GM12878 (cell line): ENCODE results near the gene NPAS3. TPM values are rescaled to one million over a fixed set of nuclear protein-coding genes. Genes with fewer than 3 reads are reported as not detected.

Experiments used
- ATAC-seq: fragments of 200-7000 bp; cut with Tn5 transposase; 3 replicates; pipeline ENCODE4 v1.9.1; 2020; ENCODE audit warnings: mild to moderate bottlenecking, moderate library complexity
- BruUV-seq: library from RNA; stranded (reverse); fragments of 400-500 nt; replicated peaks from 2 replicates; lab custom pipeline; 2021; lab: Mats Ljungman, UMichigan
- CTCF ChIA-PET: fragments of 300-600 bp; sonication (Branson Sonifier 250); formaldehyde crosslinking; extraction: SDS; loops from one replicate; lab custom pipeline; 2021; ENCODE audit warnings: inconsistent platforms; lab: Yijun Ruan, JAX
- POLR2A ChIA-PET: fragments of 350-600 bp; formaldehyde crosslinking; extraction: SDS; loops from one replicate; lab custom pipeline; 2021; ENCODE audit warnings: inconsistent platforms; lab: Charles Lee
- RAD21 ChIA-PET: fragments of 300-600 bp; sonication (Branson Sonifier 250); formaldehyde crosslinking; loops from one replicate; lab custom pipeline; 2023; ENCODE audit warnings: antibody characterized with exemption; ENCODE audit not compliant: unreplicated experiment; lab: Charles Lee
- SMC1A ChIA-PET: fragments of 300-600 bp; sonication (Branson Sonifier 250); formaldehyde crosslinking; loops from one replicate; lab custom pipeline; 2023; ENCODE audit not compliant: unreplicated experiment, uncharacterized antibody; lab: Charles Lee
- DNase-seq: peaks from one replicate; pipeline ENCODE4 v3.0.0-alpha.2; 2011; ENCODE audit warnings: low read depth, low spot score
- FAIRE-seq: peaks from 3 replicates; lab custom pipeline; 2011; peaks lifted over from hg19 to GRCh38; lab: Jason Lieb, UNC
- H2AFZ ChIP-seq: 2 replicates; pipeline ENCODE4 v1.6.0; 2011; ENCODE audit warnings: low read depth, low read length, control low read depth; ENCODE audit not compliant: control insufficient read depth
- H3K27ac ChIP-seq: 2 replicates; pipeline ENCODE4 v1.5.1; 2011; ENCODE audit warnings: control low read depth; ENCODE audit not compliant: control insufficient read depth, insufficient read depth
- H3K27me3 ChIP-seq, 2 experiments: replicated peaks in 1 of 2; 2 replicates each; pipeline versions ENCODE4 v1.6.0 to v1.6.1; 2011; ENCODE audit warnings: low read length in 1 of 2; ENCODE audit not compliant: control insufficient read depth in 2 of 2, insufficient read depth in 2 of 2
- H3K36me3 ChIP-seq, 2 experiments: 2 replicates each; pipeline ENCODE4 v1.5.1; 2011; ENCODE audit warnings: low read length in 1 of 2; ENCODE audit not compliant: control insufficient read depth in 2 of 2, insufficient read depth in 2 of 2
- H3K4me1 ChIP-seq: 2 replicates; pipeline ENCODE4 v1.6.1; 2011; ENCODE audit warnings: mild to moderate bottlenecking, low read length, moderate library complexity, mixed read lengths; ENCODE audit not compliant: control insufficient read depth, insufficient read depth
- H3K4me2 ChIP-seq: 2 replicates; pipeline ENCODE4 v1.6.0; 2011; ENCODE audit warnings: control low read depth; ENCODE audit not compliant: control insufficient read depth, insufficient read depth
- H3K4me3 ChIP-seq: fragments of 200-600 bp; sonication (generic); 2 replicates; pipeline ENCODE4 v1.5.1; 2016
- H3K79me2 ChIP-seq: 2 replicates; pipeline ENCODE4 v1.6.0; 2011; ENCODE audit warnings: low read length; ENCODE audit not compliant: control insufficient read depth, insufficient read depth
- H3K9ac ChIP-seq: 2 replicates; pipeline ENCODE4 v1.8.0; 2011; ENCODE audit warnings: low read length, control low read depth, mixed read lengths; ENCODE audit not compliant: control insufficient read depth, insufficient read depth
- H3K9me3 ChIP-seq: replicated peaks from 3 replicates; pipeline ENCODE4 v1.5.1; 2011; ENCODE audit warnings: mild to moderate bottlenecking, low read length; ENCODE audit not compliant: control insufficient read depth, insufficient read depth
- H4K20me1 ChIP-seq: 2 replicates; pipeline ENCODE4 v1.6.0; 2011; ENCODE audit not compliant: control insufficient read depth, insufficient read depth
- WGBS: methylation state at CpG from one replicate; pipeline ENCODE4 v1.1.6; 2016; ENCODE audit warnings: low lambda C conversion rate; ENCODE audit not compliant: insufficient replicate concordance, insufficient coverage; ENCODE audit errors: missing lambda C conversion rate; 5-methylcytosine and 5-hydroxymethylcytosine counted together
- in situ Hi-C: fragments of 300-500 bp; cut with MboI; formaldehyde crosslinking; loops from 9 replicates; pipeline ENCODE4 v1.14.3; 2018; ENCODE audit warnings: mixed read lengths
- intact Hi-C: fragments of 100-400 bp; cut with micrococcal nuclease; formaldehyde crosslinking; loops from one replicate; pipeline ENCODE4 v1.14.2; 2022; ENCODE audit not compliant: unreplicated experiment
- polyA plus RNA-seq, 11 experiments: library from polyadenylated mRNA; depleted of rRNA in 4 of 11; unstranded in 6 of 11; stranded (reverse) in 5 of 11; fragments of >200 nt; fragmentation: Nextera tagmentation in 4 of 11; fragmentation: Illumina TruSeq in 1 of 11; extraction: Ambion mirVana in 4 of 11; extraction: Trizol in 1 of 11; gene quantifications; 1 replicate in 1 of 11; 2 replicates in 10 of 11; pipeline versions ENCODE4 v1.2.1 to v1.2.3, GENCODE V29; 2011 to 2016; ENCODE audit warnings: inconsistent platforms in 2 of 11, missing spikeins in 2 of 11, low read depth in 1 of 11
- total RNA-seq, 4 experiments: library from RNA; depleted of rRNA in 3 of 4; stranded (reverse); fragments of >200 nt in 3 of 4; fragmentation: Illumina TruSeq in 1 of 4; extraction: Trizol in 1 of 4; gene quantifications; 2 replicates each; pipeline versions ENCODE4 v1.2.1 to v1.2.3, GENCODE V29; 2013 to 2021
- TF ChIP-seq, protein P1 (sequence below): fragments of 450-650 bp; IDR thresholded peaks from 2 replicates; pipeline ENCODE4 v1.6.1; 2017; ENCODE audit warnings: mild to moderate bottlenecking, moderate library complexity
- TF ChIP-seq, protein P2 (sequence below): fragments of 450-650 bp; IDR thresholded peaks from 2 replicates; pipeline ENCODE4 v1.6.1; 2017; ENCODE audit warnings: borderline replicate concordance

The NPAS3 gene
- total and polyA plus RNA-seq, 10 of the 15 experiments (the other 5 are each of a cell fraction or from before 2014, with no cell fraction given): under 0.01 to 2.7 (median 0.03) TPM; not detected in 6

DNA sequence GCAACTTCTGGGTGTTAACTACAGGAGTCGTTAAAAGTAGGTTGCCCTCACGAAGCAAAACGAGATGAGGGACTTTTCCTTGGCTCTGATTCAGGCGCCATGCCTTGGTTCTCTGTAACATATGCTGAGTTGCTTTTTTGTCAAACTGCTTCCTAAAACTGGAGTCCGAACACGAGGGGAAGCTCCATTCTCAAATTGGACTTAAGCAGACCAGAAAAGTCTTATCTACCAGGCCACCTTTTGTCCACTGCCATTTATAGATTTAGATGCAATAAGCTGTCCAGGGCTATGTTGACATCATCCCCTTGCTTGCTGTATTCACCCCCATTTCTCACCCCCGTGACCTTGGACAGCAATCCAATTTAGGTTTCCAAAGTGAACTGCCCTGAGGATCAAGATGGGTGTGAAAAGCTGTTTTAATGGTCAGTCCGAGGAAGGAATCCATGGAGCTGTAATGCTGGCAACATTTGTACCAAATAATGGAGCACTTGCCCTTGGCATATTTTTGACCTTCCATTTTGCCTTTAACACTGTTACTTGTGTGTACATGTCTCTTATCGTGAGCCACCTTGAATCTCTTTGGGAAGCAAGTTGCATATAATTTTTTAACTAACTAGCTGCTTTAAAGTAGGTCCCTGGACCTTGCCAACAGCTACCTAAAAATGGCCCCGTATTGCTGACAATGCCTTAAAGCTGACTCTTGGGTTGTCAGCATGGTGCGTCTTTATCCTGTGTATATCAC, 714.1 kb downstream of the NPAS3 start:
- intact Hi-C loops: no loop called here
- ChIA-PET SMC1A (interaction anchor here (0.6 to 6.6 kb wide), 40 partner anchors 8 to 272 kb away, joined by 3 to 96 read pairs (median 4); no protein-coding TSS in a partner anchor), POLR2A (interaction anchor here (0.6 to 2.0 kb wide), 9 partner anchors 9 to 122 kb away, joined by 3 to 13 read pairs (median 4); no protein-coding TSS in a partner anchor), RAD21 (interaction anchor here (0.6 to 8.7 kb wide), 25 partner anchors 9 to 190 kb away, joined by 3 to 97 read pairs (median 3); no protein-coding TSS in a partner anchor), CTCF (interaction anchor here (0.8 to 2.6 kb wide), 17 partner anchors 9 to 177 kb away, joined by 3 to 15 read pairs (median 4); no protein-coding TSS in a partner anchor)
- H3K27ac ChIP-seq: no peak overlapping the region
- no peak overlapping the region for H3K4me2 ChIP-seq
- DNase-seq (no peak), ATAC-seq (peak; percentile 52), FAIRE-seq (no peak)
- no peaks in the 10 kb centered on the region for H3K27me3 ChIP-seq
- H2AFZ ChIP-seq: no peak overlapping the region
- no peak overlapping the region for H3K9ac ChIP-seq
- no peaks in the 10 kb centered on the region for H3K36me3 ChIP-seq
- no peaks in the 10 kb centered on the region for H3K4me1 ChIP-seq
- in situ Hi-C loops: no loop called here
- WGBS: 18% methylated on average over 11 of the region's 11 CpGs
- no peak overlapping the region for H3K4me3 ChIP-seq
- H4K20me1 ChIP-seq: no peaks in the 10 kb centered on the region
- TF ChIP-seq, protein P1, sequence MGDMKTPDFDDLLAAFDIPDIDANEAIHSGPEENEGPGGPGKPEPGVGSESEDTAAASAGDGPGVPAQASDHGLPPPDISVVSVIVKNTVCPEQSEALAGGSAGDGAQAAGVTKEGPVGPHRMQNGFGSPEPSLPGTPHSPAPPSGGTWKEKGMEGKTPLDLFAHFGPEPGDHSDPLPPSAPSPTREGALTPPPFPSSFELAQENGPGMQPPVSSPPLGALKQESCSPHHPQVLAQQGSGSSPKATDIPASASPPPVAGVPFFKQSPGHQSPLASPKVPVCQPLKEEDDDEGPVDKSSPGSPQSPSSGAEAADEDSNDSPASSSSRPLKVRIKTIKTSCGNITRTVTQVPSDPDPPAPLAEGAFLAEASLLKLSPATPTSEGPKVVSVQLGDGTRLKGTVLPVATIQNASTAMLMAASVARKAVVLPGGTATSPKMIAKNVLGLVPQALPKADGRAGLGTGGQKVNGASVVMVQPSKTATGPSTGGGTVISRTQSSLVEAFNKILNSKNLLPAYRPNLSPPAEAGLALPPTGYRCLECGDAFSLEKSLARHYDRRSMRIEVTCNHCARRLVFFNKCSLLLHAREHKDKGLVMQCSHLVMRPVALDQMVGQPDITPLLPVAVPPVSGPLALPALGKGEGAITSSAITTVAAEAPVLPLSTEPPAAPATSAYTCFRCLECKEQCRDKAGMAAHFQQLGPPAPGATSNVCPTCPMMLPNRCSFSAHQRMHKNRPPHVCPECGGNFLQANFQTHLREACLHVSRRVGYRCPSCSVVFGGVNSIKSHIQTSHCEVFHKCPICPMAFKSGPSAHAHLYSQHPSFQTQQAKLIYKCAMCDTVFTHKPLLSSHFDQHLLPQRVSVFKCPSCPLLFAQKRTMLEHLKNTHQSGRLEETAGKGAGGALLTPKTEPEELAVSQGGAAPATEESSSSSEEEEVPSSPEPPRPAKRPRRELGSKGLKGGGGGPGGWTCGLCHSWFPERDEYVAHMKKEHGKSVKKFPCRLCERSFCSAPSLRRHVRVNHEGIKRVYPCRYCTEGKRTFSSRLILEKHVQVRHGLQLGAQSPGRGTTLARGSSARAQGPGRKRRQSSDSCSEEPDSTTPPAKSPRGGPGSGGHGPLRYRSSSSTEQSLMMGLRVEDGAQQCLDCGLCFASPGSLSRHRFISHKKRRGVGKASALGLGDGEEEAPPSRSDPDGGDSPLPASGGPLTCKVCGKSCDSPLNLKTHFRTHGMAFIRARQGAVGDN: peak; percentile 38; the same call in 1 of the 2 replicates
- TF ChIP-seq, protein P2, sequence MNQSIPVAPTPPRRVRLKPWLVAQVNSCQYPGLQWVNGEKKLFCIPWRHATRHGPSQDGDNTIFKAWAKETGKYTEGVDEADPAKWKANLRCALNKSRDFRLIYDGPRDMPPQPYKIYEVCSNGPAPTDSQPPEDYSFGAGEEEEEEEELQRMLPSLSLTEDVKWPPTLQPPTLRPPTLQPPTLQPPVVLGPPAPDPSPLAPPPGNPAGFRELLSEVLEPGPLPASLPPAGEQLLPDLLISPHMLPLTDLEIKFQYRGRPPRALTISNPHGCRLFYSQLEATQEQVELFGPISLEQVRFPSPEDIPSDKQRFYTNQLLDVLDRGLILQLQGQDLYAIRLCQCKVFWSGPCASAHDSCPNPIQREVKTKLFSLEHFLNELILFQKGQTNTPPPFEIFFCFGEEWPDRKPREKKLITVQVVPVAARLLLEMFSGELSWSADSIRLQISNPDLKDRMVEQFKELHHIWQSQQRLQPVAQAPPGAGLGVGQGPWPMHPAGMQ: no peak
- H3K9me3 ChIP-seq: no peaks in the 10 kb centered on the region
- BruUV-seq: no TSS peak
- no peaks in the 10 kb centered on the region for H3K79me2 ChIP-seq
